SK-N-SH (cell line): ENCODE results near the gene RAP1GAP. TPM values are rescaled to one million over a fixed set of nuclear protein-coding genes. Genes with fewer than 3 reads are reported as not detected.

ENCODE experiments used
- CTCF ChIA-PET: fragments of 300-600, 350-600 bp; formaldehyde crosslinking; extraction: SDS; loops from one replicate; lab custom pipeline; 2021; lab: Yijun Ruan, JAX
- POLR2A ChIA-PET: fragments of 350-600 bp; sonication (Branson Sonifier 250); formaldehyde crosslinking; extraction: SDS; loops from one replicate; lab custom pipeline; 2020; ENCODE audit warnings: antibody characterized with exemption, inconsistent platforms; lab: Yijun Ruan, JAX
- DNase-seq: peaks from one replicate; pipeline ENCODE4 v3.0.0; 2012
- H2AFZ ChIP-seq: fragments of 200-600 bp; sonication (generic); 2 replicates; pipeline ENCODE4 v1.8.1; 2016; ENCODE audit warnings: antibody characterized with exemption, mild to moderate bottlenecking, low read depth
- H3F3A ChIP-seq: fragments of 200-600 bp; sonication (generic); replicated peaks from 2 replicates; pipeline ENCODE3; 2016; ENCODE audit warnings: antibody characterized with exemption, mild to moderate bottlenecking; ENCODE audit not compliant: insufficient read depth
- H3K27ac ChIP-seq, 2 experiments: fragments of 200-500 bp in 1 of 2; fragments of 200-600 bp in 1 of 2; sonication (Bioruptor generic) in 1 of 2; sonication (generic), shearing (Covaris generic) in 1 of 2; 2 replicates each; pipeline versions ENCODE4 v1.5.1 to v1.6.1; 2014 to 2016; ENCODE audit warnings: low read depth in 2 of 2, inconsistent platforms in 1 of 2, low read length in 1 of 2, mild to moderate bottlenecking in 1 of 2, mixed read lengths in 1 of 2
- H3K27me3 ChIP-seq: fragments of 200-600 bp; sonication (generic), shearing (Covaris generic); 2 replicates; pipeline ENCODE4 v1.6.1; 2016; ENCODE audit warnings: mixed run types; ENCODE audit not compliant: insufficient read depth
- H3K36me3 ChIP-seq, 2 experiments: fragments of 200-500 bp in 1 of 2; fragments of 200-600 bp in 1 of 2; sonication (Bioruptor generic) in 1 of 2; sonication (generic) in 1 of 2; replicated peaks in 1 of 2; 2 replicates each; pipeline versions ENCODE3 to v1.5.1; 2014 to 2016; ENCODE audit warnings: low read length in 1 of 2, mild to moderate bottlenecking in 1 of 2; ENCODE audit not compliant: insufficient read depth in 2 of 2, control insufficient read depth in 1 of 2
- H3K4me1 ChIP-seq, 2 experiments: fragments of 200-500 bp in 1 of 2; fragments of 200-600 bp in 1 of 2; sonication (Bioruptor generic) in 1 of 2; sonication (generic), shearing (Covaris generic) in 1 of 2; 2 replicates each; pipeline versions ENCODE4 v1.5.1 to v1.6.1; 2014 to 2016; ENCODE audit warnings: low read depth in 1 of 2, low read length in 1 of 2, mixed run types in 1 of 2; ENCODE audit not compliant: insufficient read depth in 2 of 2, control insufficient read depth in 1 of 2
- H3K4me2 ChIP-seq: fragments of 200-600 bp; sonication (generic), shearing (Covaris generic); 2 replicates; pipeline ENCODE4 v1.6.1; 2017; ENCODE audit warnings: mixed run types
- H3K4me3 ChIP-seq, 2 experiments: fragments of 200-500 bp in 1 of 2; fragments of 200-600 bp in 1 of 2; sonication (Bioruptor generic) in 1 of 2; sonication (generic), shearing (Covaris generic) in 1 of 2; 2 replicates each; pipeline versions ENCODE4 v1.5.1 to v1.8.1; 2014 to 2016; ENCODE audit warnings: low read depth in 2 of 2, inconsistent platforms in 1 of 2, low read length in 1 of 2, mild to moderate bottlenecking in 1 of 2, mixed read lengths in 1 of 2, moderate library complexity in 1 of 2
- H3K79me2 ChIP-seq: fragments of 200-600 bp; sonication (generic); 2 replicates; pipeline ENCODE4 v1.8.1; 2017; ENCODE audit warnings: mild to moderate bottlenecking; ENCODE audit not compliant: insufficient read depth
- H3K9ac ChIP-seq: fragments of 200-600 bp; sonication (generic); 2 replicates; pipeline ENCODE4 v1.6.1; 2017; ENCODE audit warnings: mixed run types
- H3K9me2 ChIP-seq: fragments of 200-600 bp; sonication (generic); 2 replicates; pipeline ENCODE4 v1.6.1; 2017; ENCODE audit warnings: mixed run types
- H3K9me3 ChIP-seq: fragments of 200-600 bp; sonication (generic); 2 replicates; pipeline ENCODE4 v1.6.1; 2017; ENCODE audit warnings: mixed run types, mild to moderate bottlenecking, moderate library complexity
- H4K20me1 ChIP-seq: fragments of 200-600 bp; sonication (generic); 2 replicates; pipeline ENCODE4 v1.6.1; 2017; ENCODE audit warnings: mild to moderate bottlenecking, mixed run types; ENCODE audit not compliant: insufficient read depth
- CHD2 ChIP-seq: fragments of 150-350 bp; IDR thresholded peaks from 2 replicates; pipeline ENCODE4 v1.6.1; 2018; ENCODE audit warnings: low read length; ENCODE audit not compliant: partially characterized antibody
- EZH2phosphoT487 ChIP-seq: fragments of 200-600 bp; sonication (generic); IDR thresholded peaks from 2 replicates; pipeline ENCODE4 v1.6.1; 2017; ENCODE audit warnings: low read depth, mixed run types, mild to moderate bottlenecking, antibody characterized with exemption, moderate library complexity, borderline replicate concordance
- GABPA ChIP-seq: IDR thresholded peaks from 2 replicates; pipeline ENCODE4 v1.4.0; 2012; ENCODE audit warnings: low read depth, mild to moderate bottlenecking
- IRF3 ChIP-seq: fragments of 150-350 bp; IDR thresholded peaks from 2 replicates; pipeline ENCODE4 v1.6.1; 2016; ENCODE audit warnings: mild to moderate bottlenecking, low read depth, low read length
- JUND ChIP-seq: IDR thresholded peaks from 2 replicates; pipeline ENCODE4 v1.4.0; 2012
- MEF2A ChIP-seq: IDR thresholded peaks from 2 replicates; pipeline ENCODE4 v1.4.0; 2012; ENCODE audit warnings: low read depth, borderline replicate concordance
- NFIC ChIP-seq: IDR thresholded peaks from 2 replicates; pipeline ENCODE4 v1.4.0; 2012; ENCODE audit warnings: borderline replicate concordance
- POLR2AphosphoS5 ChIP-seq: IDR thresholded peaks from 2 replicates; pipeline ENCODE4 v1.6.1; 2012; ENCODE audit warnings: low read depth, low read length
- RAD21 ChIP-seq: IDR thresholded peaks from 2 replicates; pipeline ENCODE4 v1.6.1; 2012; ENCODE audit warnings: mild to moderate bottlenecking, low read length
- RCOR1 ChIP-seq: fragments of 150-350 bp; IDR thresholded peaks from 2 replicates; pipeline ENCODE4 v1.6.1; 2017; ENCODE audit warnings: antibody characterized with exemption, low read length
- WGBS: methylation state at CpG from one replicate; pipeline ENCODE4 v1.1.6; 2017; ENCODE audit warnings: low lambda C conversion rate; 5-methylcytosine and 5-hydroxymethylcytosine counted together
- polyA plus RNA-seq, 3 experiments: library from polyadenylated mRNA; depleted of rRNA; stranded (reverse); fragments of >200 nt; gene quantifications; 2 replicates each; pipeline ENCODE4 v1.2.3, GENCODE V29; 2012
- TF ChIP-seq, protein P1 (sequence below): IDR thresholded peaks from 2 replicates; pipeline ENCODE4 v1.6.1; 2012; ENCODE audit warnings: mild to moderate bottlenecking, low read depth, low read length, moderate library complexity

RAP1GAP gene
- polyA plus RNA-seq, 1 of the 3 experiments (the other 2 are of a cell fraction), result 0.99 TPM

GRCh38 chr1:21572221-21572620, 96.9 kb downstream of the RAP1GAP start:
- Histone ChIP-seq H3K36me3 (no peaks in the 10 kb centered on the region), H3K79me2 (no peaks in the 10 kb centered on the region), H4K20me1 (no peaks in the 10 kb centered on the region), H2AFZ (no peak overlapping the region), H3K4me1 (peaks cover 7 to 11% of the 10 kb centered on the region in 2 experiments; a peak in 2 of 4 replicates), H3K27ac (no peak overlapping the region), H3K9me3 (no peaks in the 10 kb centered on the region), H3F3A (no peaks in the 10 kb centered on the region), H3K27me3 (no peaks in the 10 kb centered on the region), H3K9ac (no peak overlapping the region), H3K4me3 (no peak overlapping the region), H3K9me2 (no peaks in the 10 kb centered on the region), H3K4me2 (no peak overlapping the region)
- 83% methylated on average over 4 of the region's 6 CpGs for WGBS
- POLR2A ChIA-PET, result no interaction called here
- DNase-seq, result no peak
- CTCF ChIA-PET, result interaction anchor here (0.7 to 6.2 kb wide), 8 partner anchors 49 to 340 kb away, joined by 3 to 133 read pairs (median 5); partner anchors contain the start of gene ALPL
- TF ChIP-seq NFIC (no peak), RCOR1 (no peak), RAD21 (no peak), MEF2A (no peak), JUND (no peak), IRF3 (no peak)

- Histone ChIP-seq H2AFZ (no peak overlapping the region), H3K27ac (no peak overlapping the region), H3F3A (no peaks in the 10 kb centered on the region), H3K9me3 (no peaks in the 10 kb centered on the region), H3K36me3 (no peaks in the 10 kb centered on the region), H3K9ac (no peak overlapping the region), H3K9me2 (no peaks in the 10 kb centered on the region), H3K4me2 (no peak overlapping the region), H4K20me1 (no peaks in the 10 kb centered on the region), H3K4me3 (no peak overlapping the region), H3K4me1 (peaks cover 7 to 11% of the 10 kb centered on the region in 2 experiments; a peak in 2 of 4 replicates), H3K27me3 (no peaks in the 10 kb centered on the region), H3K79me2 (no peaks in the 10 kb centered on the region)
- ChIA-PET CTCF (interaction anchor here (0.7 to 6.2 kb wide), 5 partner anchors 15 to 339 kb away, joined by 3 to 133 read pairs (median 5); partner anchors contain the start of gene ALPL), POLR2A (no interaction called here)
- 60% methylated on average over 1 of the region's 4 CpGs for WGBS
- TF ChIP-seq, protein P1, sequence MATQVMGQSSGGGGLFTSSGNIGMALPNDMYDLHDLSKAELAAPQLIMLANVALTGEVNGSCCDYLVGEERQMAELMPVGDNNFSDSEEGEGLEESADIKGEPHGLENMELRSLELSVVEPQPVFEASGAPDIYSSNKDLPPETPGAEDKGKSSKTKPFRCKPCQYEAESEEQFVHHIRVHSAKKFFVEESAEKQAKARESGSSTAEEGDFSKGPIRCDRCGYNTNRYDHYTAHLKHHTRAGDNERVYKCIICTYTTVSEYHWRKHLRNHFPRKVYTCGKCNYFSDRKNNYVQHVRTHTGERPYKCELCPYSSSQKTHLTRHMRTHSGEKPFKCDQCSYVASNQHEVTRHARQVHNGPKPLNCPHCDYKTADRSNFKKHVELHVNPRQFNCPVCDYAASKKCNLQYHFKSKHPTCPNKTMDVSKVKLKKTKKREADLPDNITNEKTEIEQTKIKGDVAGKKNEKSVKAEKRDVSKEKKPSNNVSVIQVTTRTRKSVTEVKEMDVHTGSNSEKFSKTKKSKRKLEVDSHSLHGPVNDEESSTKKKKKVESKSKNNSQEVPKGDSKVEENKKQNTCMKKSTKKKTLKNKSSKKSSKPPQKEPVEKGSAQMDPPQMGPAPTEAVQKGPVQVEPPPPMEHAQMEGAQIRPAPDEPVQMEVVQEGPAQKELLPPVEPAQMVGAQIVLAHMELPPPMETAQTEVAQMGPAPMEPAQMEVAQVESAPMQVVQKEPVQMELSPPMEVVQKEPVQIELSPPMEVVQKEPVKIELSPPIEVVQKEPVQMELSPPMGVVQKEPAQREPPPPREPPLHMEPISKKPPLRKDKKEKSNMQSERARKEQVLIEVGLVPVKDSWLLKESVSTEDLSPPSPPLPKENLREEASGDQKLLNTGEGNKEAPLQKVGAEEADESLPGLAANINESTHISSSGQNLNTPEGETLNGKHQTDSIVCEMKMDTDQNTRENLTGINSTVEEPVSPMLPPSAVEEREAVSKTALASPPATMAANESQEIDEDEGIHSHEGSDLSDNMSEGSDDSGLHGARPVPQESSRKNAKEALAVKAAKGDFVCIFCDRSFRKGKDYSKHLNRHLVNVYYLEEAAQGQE, result no peak
- TF ChIP-seq GABPA (no peak), POLR2AphosphoS5 (no peak), EZH2phosphoT487 (no peak), CHD2 (no peak)
- no peak for DNase-seq
Observed at GRCh38 chr1:21570885-21571284, 98.3 kb downstream of the RAP1GAP start.
